GM12878 (cell line): ENCODE data around the gene SYTL1. TPM values are rescaled to one million over a fixed set of nuclear protein-coding genes. Genes with fewer than 3 reads are reported as not detected.

Source experiments
- CBX5 ChIP-seq: sonication (generic); IDR thresholded peaks from 2 replicates; pipeline ENCODE4 v1.6.1; 2016; ENCODE audit warnings: low read depth, moderate library complexity, mild to moderate bottlenecking, inconsistent platforms
- NRF1 ChIP-seq: conservative IDR thresholded peaks from 2 replicates; pipeline ENCODE4 v1.6.1; 2011; ENCODE audit warnings: mild to moderate bottlenecking, low read depth, low read length, improper control_type of control experiment
- PAX5 ChIP-seq: IDR thresholded peaks from 2 replicates; pipeline ENCODE4 v1.6.1; 2011; ENCODE audit warnings: low read depth, low read length, borderline replicate concordance
- RB1 ChIP-seq: fragments of 450-650 bp; formaldehyde crosslinking; IDR thresholded peaks from 2 replicates; pipeline ENCODE4 v1.6.1; 2017; ENCODE audit warnings: mild to moderate bottlenecking, borderline replicate concordance
- polyA plus RNA-seq, 11 experiments: library from polyadenylated mRNA; depleted of rRNA in 4 of 11; unstranded in 6 of 11; stranded (reverse) in 5 of 11; fragments of >200 nt; fragmentation: Nextera tagmentation in 4 of 11; fragmentation: Illumina TruSeq in 1 of 11; extraction: Ambion mirVana in 4 of 11; extraction: Trizol in 1 of 11; gene quantifications; 1 replicate in 1 of 11; 2 replicates in 10 of 11; pipeline versions ENCODE4 v1.2.1 to v1.2.3, GENCODE V29; 2011 to 2016; ENCODE audit warnings: inconsistent platforms in 2 of 11, missing spikeins in 2 of 11, low read depth in 1 of 11
- total RNA-seq, 4 experiments: library from RNA; depleted of rRNA in 3 of 4; stranded (reverse); fragments of >200 nt in 3 of 4; fragmentation: Illumina TruSeq in 1 of 4; extraction: Trizol in 1 of 4; gene quantifications; 2 replicates each; pipeline versions ENCODE4 v1.2.1 to v1.2.3, GENCODE V29; 2013 to 2021
- TF ChIP-seq, protein P1 (sequence below): fragments of 450-650 bp; formaldehyde crosslinking; IDR thresholded peaks from 2 replicates; pipeline ENCODE4 v1.4.0; 2020; ENCODE audit warnings: mild to moderate bottlenecking, moderate library complexity
- TF ChIP-seq, protein P2 (sequence below): fragments of 450-650 bp; IDR thresholded peaks from 2 replicates; pipeline ENCODE4 v1.6.1; 2016; ENCODE audit warnings: mild to moderate bottlenecking
- TF ChIP-seq, protein P3 (sequence below): fragments of 450-650 bp; formaldehyde crosslinking; IDR thresholded peaks from 2 replicates; pipeline ENCODE4 v1.5.0; 2022; ENCODE audit warnings: mild to moderate bottlenecking, missing genetic modification characterization

The SYTL1 gene
- total and polyA plus RNA-seq, 10 of the 15 experiments (the other 5 are each of a cell fraction or from before 2014, with no cell fraction given) = 0.72 to 45.6 (median 14.8) TPM

DNA sequence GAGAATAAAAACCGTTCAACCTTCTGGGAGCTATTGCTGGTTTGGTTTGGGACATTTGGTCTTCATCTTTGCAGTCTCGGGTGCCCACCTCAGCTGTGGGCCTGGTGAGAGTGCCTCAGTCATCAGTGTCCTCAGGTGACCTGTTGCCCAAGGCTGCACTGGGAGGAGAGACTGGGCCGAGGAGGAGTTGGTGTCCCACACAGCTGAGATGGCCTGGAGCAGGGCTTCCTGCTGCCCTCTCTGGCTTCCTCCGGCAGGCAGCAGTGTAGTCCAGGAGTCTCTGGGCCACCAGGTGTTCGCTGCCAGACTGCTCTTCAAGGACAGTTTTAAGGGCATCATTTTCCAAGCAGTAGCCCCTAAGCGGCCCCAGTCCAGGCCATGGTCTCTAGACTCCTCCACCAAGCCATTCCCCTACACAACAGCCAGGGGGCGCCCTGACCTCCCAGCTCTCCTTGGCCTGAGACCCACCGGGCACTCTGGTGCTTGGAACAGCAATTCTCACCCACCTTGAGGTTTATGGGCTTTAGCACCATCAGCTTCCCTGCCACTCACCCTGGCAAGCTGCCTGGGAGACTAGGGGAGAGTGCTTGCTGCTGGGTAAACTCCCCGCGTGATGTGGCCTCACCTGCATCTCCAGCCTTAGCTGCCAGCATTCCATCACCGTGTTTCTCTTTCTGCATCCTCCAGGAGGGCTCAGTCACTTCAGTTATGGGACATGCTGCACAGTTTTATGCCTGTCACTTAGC lies 9.1 kb upstream of the SYTL1 start (continued):
- TF ChIP-seq, protein P1, sequence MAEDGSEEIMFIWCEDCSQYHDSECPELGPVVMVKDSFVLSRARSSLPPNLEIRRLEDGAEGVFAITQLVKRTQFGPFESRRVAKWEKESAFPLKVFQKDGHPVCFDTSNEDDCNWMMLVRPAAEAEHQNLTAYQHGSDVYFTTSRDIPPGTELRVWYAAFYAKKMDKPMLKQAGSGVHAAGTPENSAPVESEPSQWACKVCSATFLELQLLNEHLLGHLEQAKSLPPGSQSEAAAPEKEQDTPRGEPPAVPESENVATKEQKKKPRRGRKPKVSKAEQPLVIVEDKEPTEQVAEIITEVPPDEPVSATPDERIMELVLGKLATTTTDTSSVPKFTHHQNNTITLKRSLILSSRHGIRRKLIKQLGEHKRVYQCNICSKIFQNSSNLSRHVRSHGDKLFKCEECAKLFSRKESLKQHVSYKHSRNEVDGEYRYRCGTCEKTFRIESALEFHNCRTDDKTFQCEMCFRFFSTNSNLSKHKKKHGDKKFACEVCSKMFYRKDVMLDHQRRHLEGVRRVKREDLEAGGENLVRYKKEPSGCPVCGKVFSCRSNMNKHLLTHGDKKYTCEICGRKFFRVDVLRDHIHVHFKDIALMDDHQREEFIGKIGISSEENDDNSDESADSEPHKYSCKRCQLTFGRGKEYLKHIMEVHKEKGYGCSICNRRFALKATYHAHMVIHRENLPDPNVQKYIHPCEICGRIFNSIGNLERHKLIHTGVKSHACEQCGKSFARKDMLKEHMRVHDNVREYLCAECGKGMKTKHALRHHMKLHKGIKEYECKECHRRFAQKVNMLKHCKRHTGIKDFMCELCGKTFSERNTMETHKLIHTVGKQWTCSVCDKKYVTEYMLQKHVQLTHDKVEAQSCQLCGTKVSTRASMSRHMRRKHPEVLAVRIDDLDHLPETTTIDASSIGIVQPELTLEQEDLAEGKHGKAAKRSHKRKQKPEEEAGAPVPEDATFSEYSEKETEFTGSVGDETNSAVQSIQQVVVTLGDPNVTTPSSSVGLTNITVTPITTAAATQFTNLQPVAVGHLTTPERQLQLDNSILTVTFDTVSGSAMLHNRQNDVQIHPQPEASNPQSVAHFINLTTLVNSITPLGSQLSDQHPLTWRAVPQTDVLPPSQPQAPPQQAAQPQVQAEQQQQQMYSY (CRISPR knock-in tag) = no peak
- no peak for TF ChIP-seq CBX5
- TF ChIP-seq PAX5 = no peak
- TF ChIP-seq, protein P2, sequence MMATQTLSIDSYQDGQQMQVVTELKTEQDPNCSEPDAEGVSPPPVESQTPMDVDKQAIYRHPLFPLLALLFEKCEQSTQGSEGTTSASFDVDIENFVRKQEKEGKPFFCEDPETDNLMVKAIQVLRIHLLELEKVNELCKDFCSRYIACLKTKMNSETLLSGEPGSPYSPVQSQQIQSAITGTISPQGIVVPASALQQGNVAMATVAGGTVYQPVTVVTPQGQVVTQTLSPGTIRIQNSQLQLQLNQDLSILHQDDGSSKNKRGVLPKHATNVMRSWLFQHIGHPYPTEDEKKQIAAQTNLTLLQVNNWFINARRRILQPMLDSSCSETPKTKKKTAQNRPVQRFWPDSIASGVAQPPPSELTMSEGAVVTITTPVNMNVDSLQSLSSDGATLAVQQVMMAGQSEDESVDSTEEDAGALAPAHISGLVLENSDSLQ = no peak
- TF ChIP-seq RB1 = no peak
- TF ChIP-seq NRF1 = no peak
- TF ChIP-seq, protein P3, sequence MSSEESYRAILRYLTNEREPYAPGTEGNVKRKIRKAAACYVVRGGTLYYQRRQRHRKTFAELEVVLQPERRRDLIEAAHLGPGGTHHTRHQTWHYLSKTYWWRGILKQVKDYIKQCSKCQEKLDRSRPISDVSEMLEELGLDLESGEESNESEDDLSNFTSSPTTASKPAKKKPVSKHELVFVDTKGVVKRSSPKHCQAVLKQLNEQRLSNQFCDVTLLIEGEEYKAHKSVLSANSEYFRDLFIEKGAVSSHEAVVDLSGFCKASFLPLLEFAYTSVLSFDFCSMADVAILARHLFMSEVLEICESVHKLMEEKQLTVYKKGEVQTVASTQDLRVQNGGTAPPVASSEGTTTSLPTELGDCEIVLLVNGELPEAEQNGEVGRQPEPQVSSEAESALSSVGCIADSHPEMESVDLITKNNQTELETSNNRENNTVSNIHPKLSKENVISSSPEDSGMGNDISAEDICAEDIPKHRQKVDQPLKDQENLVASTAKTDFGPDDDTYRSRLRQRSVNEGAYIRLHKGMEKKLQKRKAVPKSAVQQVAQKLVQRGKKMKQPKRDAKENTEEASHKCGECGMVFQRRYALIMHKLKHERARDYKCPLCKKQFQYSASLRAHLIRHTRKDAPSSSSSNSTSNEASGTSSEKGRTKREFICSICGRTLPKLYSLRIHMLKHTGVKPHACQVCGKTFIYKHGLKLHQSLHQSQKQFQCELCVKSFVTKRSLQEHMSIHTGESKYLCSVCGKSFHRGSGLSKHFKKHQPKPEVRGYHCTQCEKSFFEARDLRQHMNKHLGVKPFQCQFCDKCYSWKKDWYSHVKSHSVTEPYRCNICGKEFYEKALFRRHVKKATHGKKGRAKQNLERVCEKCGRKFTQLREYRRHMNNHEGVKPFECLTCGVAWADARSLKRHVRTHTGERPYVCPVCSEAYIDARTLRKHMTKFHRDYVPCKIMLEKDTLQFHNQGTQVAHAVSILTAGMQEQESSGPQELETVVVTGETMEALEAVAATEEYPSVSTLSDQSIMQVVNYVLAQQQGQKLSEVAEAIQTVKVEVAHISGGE = no peak
